B cell (primary cell): ENCODE data around the gene SLC25A21. TPM values are rescaled to one million over a fixed set of nuclear protein-coding genes. Genes with fewer than 3 reads are reported as not detected.

ENCODE experiments used
- ATAC-seq: fragments of 200-7000 bp; cut with Tn5 transposase; one replicate; pipeline ENCODE4 v1.10.0; 2021; ENCODE audit warnings: low read depth, mild to moderate bottlenecking, moderate number of reproducible peaks, moderate library complexity
- CTCF ChIA-PET: fragments of 350-600 bp; sonication (Branson Sonifier 250); formaldehyde crosslinking; loops from one replicate; lab custom pipeline; 2021; ENCODE audit warnings: antibody characterized with exemption, inconsistent platforms; lab: Charles Lee
- POLR2A ChIA-PET: fragments of 350-600 bp; sonication (Branson Sonifier 250); formaldehyde crosslinking; loops from one replicate; lab custom pipeline; 2021; ENCODE audit warnings: antibody characterized with exemption; lab: Charles Lee
- DNase-seq: peaks from one replicate; pipeline ENCODE4 v3.0.0; 2013
- H2AFZ ChIP-seq: 2 replicates; pipeline ENCODE4 v1.6.1; 2012; ENCODE audit warnings: mild to moderate bottlenecking, low read depth, low read length; ENCODE audit not compliant: insufficient read depth, poor library complexity, severe bottlenecking
- H3K27ac ChIP-seq, 2 donors: 1 replicate in 1 of 2; 2 replicates in 1 of 2; pipeline ENCODE4 v1.5.1; 2012 to 2013; ENCODE audit warnings: low read length in 2 of 2, mild to moderate bottlenecking in 2 of 2, moderate library complexity in 1 of 2
- H3K27me3 ChIP-seq, 4 experiments: fragments of 200-600 bp in 1 of 4; sonication (generic) in 1 of 4; replicated peaks in 1 of 4; 1 replicate in 2 of 4; 2 replicates in 2 of 4; pipeline versions ENCODE4 v1.6.1 to v1.7.0; 2013 to 2016; ENCODE audit warnings: low read length in 3 of 4, mild to moderate bottlenecking in 2 of 4, mixed read lengths in 1 of 4, moderate library complexity in 1 of 4; ENCODE audit not compliant: insufficient read depth in 4 of 4, control insufficient read depth in 3 of 4; ENCODE audit errors: control extremely low read depth in 1 of 4
- H3K36me3 ChIP-seq, 2 experiments: replicated peaks in 1 of 2; 1 replicate in 1 of 2; 2 replicates in 1 of 2; pipeline versions ENCODE4 v1.6.1 to v1.7.1; 2013; ENCODE audit warnings: low read length in 1 of 2; ENCODE audit not compliant: insufficient read depth in 2 of 2, control insufficient read depth in 1 of 2; ENCODE audit errors: control extremely low read depth in 1 of 2, extremely low read depth in 1 of 2
- H3K4me1 ChIP-seq, 2 donors: fragments of 200-600 bp in 1 of 2; sonication (generic) in 1 of 2; 1 replicate in 1 of 2; 2 replicates in 1 of 2; pipeline versions ENCODE4 v1.5.1 to v1.6.1; 2013 to 2017; ENCODE audit warnings: low read length in 2 of 2; ENCODE audit not compliant: control insufficient read depth in 2 of 2, insufficient read depth in 2 of 2
- H3K4me2 ChIP-seq: replicated peaks from 2 replicates; pipeline ENCODE3; 2012; ENCODE audit warnings: mild to moderate bottlenecking, low read depth, low read length; ENCODE audit not compliant: poor library complexity, severe bottlenecking
- H3K4me3 ChIP-seq, 5 experiments: fragments of 200-600 bp in 1 of 5; sonication (generic) in 1 of 5; 1 replicate in 3 of 5; 2 replicates in 2 of 5; pipeline versions ENCODE4 v1.5.1 to v1.7.0; 2011 to 2016; ENCODE audit warnings: low read length in 4 of 5, mild to moderate bottlenecking in 4 of 5, low read depth in 2 of 5, control low read depth in 1 of 5, moderate library complexity in 1 of 5; ENCODE audit not compliant: insufficient read depth in 1 of 5; ENCODE audit errors: control extremely low read depth in 1 of 5, extremely low read depth in 1 of 5
- H3K79me2 ChIP-seq: fragments of 200-600 bp; sonication (generic); one replicate; pipeline ENCODE4 v1.6.0; 2016; ENCODE audit warnings: low read length; ENCODE audit not compliant: control insufficient read depth, insufficient read depth
- H3K9ac ChIP-seq: fragments of 200-600 bp; sonication (generic); 2 replicates; pipeline ENCODE4 v1.6.1; 2017; ENCODE audit warnings: mild to moderate bottlenecking, low read length, moderate library complexity
- H3K9me3 ChIP-seq, 3 donors: one replicate each; pipeline versions ENCODE4 v1.6.1 to v1.7.1; 2013; ENCODE audit warnings: low read length in 2 of 3; ENCODE audit not compliant: control insufficient read depth in 2 of 3, insufficient read depth in 1 of 3; ENCODE audit errors: control extremely low read depth in 1 of 3
- H4K20me1 ChIP-seq: 2 replicates; pipeline ENCODE4 v1.6.0; 2012; ENCODE audit warnings: mild to moderate bottlenecking, low read length; ENCODE audit not compliant: insufficient read depth, control insufficient read depth, poor library complexity, severe bottlenecking
- H3K27ac Mint-ChIP-seq: one replicate; pipeline ENCODE4 v1.8.0; 2021; ENCODE audit warnings: mixed read lengths
- H3K27me3 Mint-ChIP-seq: one replicate; pipeline ENCODE4 v1.8.0; 2021; ENCODE audit warnings: mixed read lengths
- H3K4me1 Mint-ChIP-seq: one replicate; pipeline ENCODE4 v1.8.0; 2021; ENCODE audit warnings: mixed read lengths
- H3K4me3 Mint-ChIP-seq: one replicate; pipeline ENCODE4 v1.8.0; 2021; ENCODE audit warnings: mixed read lengths
- H3K9me3 Mint-ChIP-seq: one replicate; pipeline ENCODE4 v1.8.0; 2022; ENCODE audit warnings: mixed read lengths; ENCODE audit not compliant: insufficient read depth
- CTCF ChIP-seq: fragments of 200-600 bp; IDR thresholded peaks from one replicate; pipeline ENCODE4 v1.8.0; 2022; ENCODE audit warnings: antibody characterized with exemption, mild to moderate bottlenecking
- EZH2 ChIP-seq: IDR thresholded peaks from 2 replicates; pipeline ENCODE4 v1.6.1; 2012; ENCODE audit warnings: borderline replicate concordance, low read depth, mild to moderate bottlenecking, moderate library complexity, low read length; ENCODE audit not compliant: insufficient read depth, poor library complexity, severe bottlenecking
- WGBS: methylation state at CpG from one replicate; pipeline ENCODE4 v1.1.5; 2013; ENCODE audit warnings: missing lambda C conversion rate; ENCODE audit not compliant: insufficient coverage; 5-methylcytosine and 5-hydroxymethylcytosine counted together
- intact Hi-C: fragments of 100-400 bp; cut with micrococcal nuclease; formaldehyde crosslinking; loops from one replicate; pipeline ENCODE4 v1.10.0; 2022
- polyA plus RNA-seq: library from polyadenylated mRNA; depleted of rRNA; stranded (reverse); fragments of >200 nt; gene quantifications from 2 replicates; pipeline ENCODE4 v1.2.3, GENCODE V29; 2012
- total RNA-seq, 2 donors: library from RNA; stranded (reverse); fragments of 120-200 nt in 1 of 2; gene quantifications; 1 replicate in 1 of 2; 2 replicates in 1 of 2; pipeline versions ENCODE4 v1.2.3 to v1.2.4, GENCODE V29; 2013 to 2022

Gene SLC25A21
- total and polyA plus RNA-seq, 2 donors (not counting 1 experiment from before 2014, with no cell fraction given), result not detected

DNA sequence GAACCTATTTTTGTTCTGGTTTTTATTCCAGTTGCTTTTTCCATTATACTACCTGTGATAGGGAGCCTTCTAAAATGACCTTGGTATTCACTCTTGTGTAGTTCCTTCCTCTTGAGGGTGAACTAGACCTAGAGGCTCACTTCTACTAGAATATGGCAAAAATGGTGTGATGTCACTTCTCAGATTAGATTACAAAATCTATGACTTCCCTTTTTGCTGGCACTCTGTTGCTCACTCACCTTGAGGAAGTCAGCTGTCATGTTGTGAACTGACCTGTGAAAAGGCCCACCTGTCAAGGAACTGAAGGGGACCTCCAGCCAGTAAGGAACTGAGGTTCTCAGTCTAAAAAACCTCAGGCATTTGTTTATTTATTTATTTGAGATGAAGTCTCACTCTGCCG lies 31.0 kb upstream of the SLC25A21 start:
- Histone ChIP-seq H3K27ac (no peak overlapping the region), H3K9me3 (peaks cover 0 to 15% (median 11%) of the 10 kb centered on the region in 3 donors), H3K9ac (no peak overlapping the region), H4K20me1 (no peaks in the 10 kb centered on the region), H3K4me3 (no peak overlapping the region), H2AFZ (no peak overlapping the region), H3K27me3 (peaks cover 0 to 2% (median 0%) of the 10 kb centered on the region in 4 experiments), H3K36me3 (no peaks in the 10 kb centered on the region), H3K79me2 (no peaks in the 10 kb centered on the region), H3K4me2 (no peak overlapping the region), H3K4me1 (no peaks in the 10 kb centered on the region)
- Mint-ChIP-seq H3K4me3 (no peak overlapping the region), H3K27me3 (peaks cover 3% of the 10 kb centered on the region), H3K4me1 (peaks cover 2% of the 10 kb centered on the region), H3K9me3 (peaks cover 4% of the 10 kb centered on the region), H3K27ac (no peak overlapping the region)
- POLR2A ChIA-PET, result no interaction called here
- intact Hi-C loops, result no loop called here
- ATAC-seq, result no peak
- WGBS, result 100% methylated on average over 1 of the region's 1 CpG
- DNase-seq, result no peak
- TF ChIP-seq EZH2, result no peak
- TF ChIP-seq CTCF, result no peak
- CTCF ChIA-PET, result no interaction called here

DNA sequence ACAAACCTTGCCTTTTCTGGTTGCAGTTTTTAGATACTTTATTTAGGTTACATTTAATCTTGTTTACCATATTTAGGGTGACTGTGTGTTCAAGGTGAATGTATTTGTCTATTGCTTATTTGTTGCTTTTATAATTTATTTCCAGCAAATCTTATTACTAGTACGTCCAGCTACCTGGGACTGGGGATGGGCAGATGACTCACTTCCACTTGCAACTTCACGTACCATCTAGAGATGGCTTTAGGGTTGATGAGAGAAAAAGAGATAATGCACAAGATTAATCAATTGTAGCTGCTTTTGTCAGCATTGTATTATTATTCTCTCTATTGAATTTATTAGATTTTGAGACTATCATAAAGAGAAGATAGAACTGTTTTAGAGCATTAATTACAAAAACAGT lies 30.4 kb upstream of the SLC25A21 start:
- Histone ChIP-seq H4K20me1 (no peaks in the 10 kb centered on the region), H3K4me3 (no peak overlapping the region), H3K9me3 (peaks cover 0 to 19% (median 11%) of the 10 kb centered on the region in 3 donors), H3K4me2 (no peak overlapping the region), H3K27me3 (peaks cover 0 to 8% (median 0%) of the 10 kb centered on the region in 4 experiments), H3K36me3 (no peaks in the 10 kb centered on the region), H3K9ac (no peak overlapping the region), H3K4me1 (no peaks in the 10 kb centered on the region), H3K27ac (no peak overlapping the region), H3K79me2 (no peaks in the 10 kb centered on the region), H2AFZ (no peak overlapping the region)
- ChIA-PET POLR2A (no interaction called here), CTCF (no interaction called here)
- ATAC-seq, result no peak
- Mint-ChIP-seq H3K27ac (no peak overlapping the region), H3K4me3 (no peak overlapping the region), H3K4me1 (peaks cover 7% of the 10 kb centered on the region), H3K27me3 (peaks cover 9% of the 10 kb centered on the region), H3K9me3 (peaks cover 4% of the 10 kb centered on the region)
- intact Hi-C loops, result no loop called here
- TF ChIP-seq EZH2, result no peak
- no peak for DNase-seq
- no CpG with 5 or more reads among the region's 2 CpGs for WGBS
